ENCODE measurements around the gene TRAPPC2B.
"Not testable (repeated sequence)": the region's sequence is repeated elsewhere in the genome, so short reads cannot be mapped to it uniquely, and the experiment has no call there.

TRAPPC2B gene

GRCh38 chr19:57362997-57363687, at the start of gene TRAPPC2B, which contains the start of gene ZNF547:
TSS of gene TRAPPC2B (plus strand) at chr19:57363551. CDS start at chr19:57364834, 1,283 bp downstream.
TSS of gene ZNF547 (plus strand) at chr19:57363551. CDS start at chr19:57368556, 5,005 bp downstream.
- DNase-seq = peak; percentile 97

GRCh38 chr19:57314146-57314545, 49.2 kb upstream of the TRAPPC2B start:
- DNase-seq = no peak

DNA sequence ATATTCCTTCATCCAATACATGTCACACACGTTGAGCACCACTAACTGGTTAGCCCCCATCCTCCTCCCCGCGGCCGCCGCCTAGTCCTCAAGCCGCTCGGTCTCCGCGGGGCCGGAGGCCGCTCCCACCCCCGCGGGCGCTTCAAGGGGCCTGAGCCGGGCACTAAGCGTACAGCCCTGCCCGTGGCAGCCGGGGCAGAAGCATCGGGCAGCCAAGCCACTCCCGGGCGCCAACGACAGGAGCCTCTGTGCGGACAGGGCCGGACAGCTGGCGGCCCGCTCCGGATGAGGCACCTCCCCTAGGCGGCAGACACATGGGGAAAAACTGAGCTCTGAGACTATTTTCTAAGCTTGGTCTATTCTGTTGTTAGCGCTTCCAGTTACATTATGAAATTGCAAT, 45.8 kb upstream of the TRAPPC2B start:
- no peak for DNase-seq

- no peak for DNase-seq
These were observed 43.5 kb upstream of the TRAPPC2B start for GRCh38 chr19:57319869-57320179.

DNA sequence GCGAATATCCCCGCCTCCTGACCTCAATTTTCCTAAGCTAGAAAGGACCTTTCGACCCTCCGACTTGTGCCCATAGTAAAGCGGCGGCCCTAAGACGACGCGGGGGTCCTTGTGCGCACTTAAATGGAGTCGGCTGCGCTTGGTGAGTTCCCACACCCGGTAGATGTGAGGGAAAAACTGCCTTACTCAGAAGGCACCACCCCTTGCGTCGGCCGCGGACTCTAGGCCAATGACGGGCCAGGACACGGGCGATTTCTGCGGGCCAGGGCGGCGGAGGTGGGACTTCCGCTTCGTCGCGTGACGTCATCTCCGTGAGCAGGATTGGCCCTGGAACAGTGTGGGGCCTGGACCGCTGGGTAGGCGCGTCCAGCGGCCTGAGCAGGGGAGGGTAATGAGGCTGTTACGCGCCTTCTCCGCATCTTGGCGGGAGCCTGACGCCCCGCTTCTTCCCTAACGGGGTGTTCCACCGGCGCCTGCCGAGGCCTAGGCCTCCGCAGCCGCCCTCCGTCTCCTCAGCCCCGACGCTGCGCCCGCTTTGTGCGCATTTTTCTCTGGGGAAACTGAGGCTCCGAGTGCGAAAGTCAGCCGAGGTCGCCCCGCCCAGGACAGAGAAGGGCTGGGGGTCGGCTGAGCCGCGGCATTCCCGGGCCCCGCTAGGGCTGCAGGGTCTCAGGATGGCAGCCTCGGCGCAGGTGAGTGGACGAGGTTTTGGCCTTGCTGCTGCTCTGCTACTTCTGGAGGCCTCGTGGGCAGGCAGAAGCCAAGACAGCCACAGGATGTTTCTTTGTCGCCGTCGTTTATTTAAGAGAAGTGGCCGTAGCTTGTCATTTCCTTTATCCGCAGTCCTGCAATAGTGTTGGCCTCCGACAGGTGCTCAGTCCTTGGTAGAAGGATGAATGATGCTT, 42.9 kb upstream of the TRAPPC2B start, which contains the start of gene ZNF543:
Gene ZNF543, plus strand, starts transcription at position 293 of the 905 bp plus-strand sequence. Its CDS starts 382 bp downstream, at position 675.
- peak; percentile 83 for DNase-seq

GRCh38 chr19:57321116-57321515, 42.2 kb upstream of the TRAPPC2B start:
- DNase-seq = no peak

GRCh38 chr19:57321751-57322150, 41.6 kb upstream of the TRAPPC2B start:
- DNase-seq = no peak

- no peak for DNase-seq
These were observed 38.4 kb upstream of the TRAPPC2B start for GRCh38 chr19:57324992-57325391.

DNA sequence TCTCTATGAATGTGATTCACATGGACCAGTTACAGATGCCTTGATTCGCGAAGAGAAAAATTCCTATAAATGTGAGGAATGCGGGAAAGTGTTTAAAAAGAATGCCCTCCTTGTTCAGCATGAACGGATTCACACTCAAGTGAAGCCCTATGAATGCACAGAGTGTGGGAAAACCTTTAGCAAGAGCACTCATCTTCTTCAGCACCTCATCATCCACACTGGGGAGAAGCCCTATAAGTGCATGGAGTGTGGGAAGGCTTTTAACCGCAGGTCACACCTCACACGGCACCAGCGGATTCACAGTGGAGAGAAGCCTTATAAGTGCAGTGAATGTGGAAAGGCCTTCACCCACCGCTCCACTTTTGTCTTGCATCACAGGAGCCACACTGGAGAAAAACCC, 35.4 kb upstream of the TRAPPC2B start:
- DNase-seq = no peak

GRCh38 chr19:57334191-57334590, 29.2 kb upstream of the TRAPPC2B start:
- DNase-seq = no peak

DNA sequence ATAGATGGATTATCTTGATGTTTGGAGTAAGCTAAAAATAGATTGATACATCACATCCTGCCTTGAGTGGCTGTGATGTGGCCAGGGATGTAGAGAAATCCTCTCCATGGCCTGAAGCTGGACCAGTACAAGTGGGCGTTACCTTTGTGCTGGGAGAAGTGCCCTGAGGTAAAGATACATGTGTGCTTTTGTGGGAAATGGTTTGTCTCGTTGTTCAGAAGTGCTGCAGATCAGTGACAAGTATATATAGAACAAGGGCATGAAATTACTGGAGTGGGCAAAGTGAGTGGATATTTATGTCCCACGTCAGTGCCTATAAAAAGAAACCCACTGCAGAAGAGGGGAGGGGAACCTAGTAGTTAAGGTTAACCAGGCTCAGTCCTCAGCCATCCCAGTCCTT, 24.5 kb upstream of the TRAPPC2B start:
- no peak for DNase-seq

DNA sequence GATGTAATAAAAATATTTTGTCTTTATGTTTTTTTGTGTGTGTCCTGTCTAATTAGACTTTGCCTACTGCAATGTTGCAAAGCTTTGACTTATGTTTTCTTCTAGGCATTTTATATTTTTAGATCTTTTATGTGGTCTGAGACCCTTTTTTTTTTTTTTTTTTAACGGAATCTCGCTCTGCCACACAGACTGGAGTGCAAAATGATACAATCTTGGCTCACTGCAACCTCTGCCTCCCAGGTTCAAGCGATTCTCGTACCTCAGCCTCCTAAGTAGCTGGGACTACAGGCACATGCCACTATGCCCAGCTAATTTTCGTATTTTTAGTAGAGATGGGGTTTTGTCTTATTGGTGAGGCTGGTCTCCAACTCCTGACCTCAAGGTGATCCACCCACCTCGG, 20.8 kb upstream of the TRAPPC2B start:
- no peak for DNase-seq

- DNase-seq = no peak
These were observed 15.2 kb upstream of the TRAPPC2B start for GRCh38 chr19:57348136-57348535.

DNA sequence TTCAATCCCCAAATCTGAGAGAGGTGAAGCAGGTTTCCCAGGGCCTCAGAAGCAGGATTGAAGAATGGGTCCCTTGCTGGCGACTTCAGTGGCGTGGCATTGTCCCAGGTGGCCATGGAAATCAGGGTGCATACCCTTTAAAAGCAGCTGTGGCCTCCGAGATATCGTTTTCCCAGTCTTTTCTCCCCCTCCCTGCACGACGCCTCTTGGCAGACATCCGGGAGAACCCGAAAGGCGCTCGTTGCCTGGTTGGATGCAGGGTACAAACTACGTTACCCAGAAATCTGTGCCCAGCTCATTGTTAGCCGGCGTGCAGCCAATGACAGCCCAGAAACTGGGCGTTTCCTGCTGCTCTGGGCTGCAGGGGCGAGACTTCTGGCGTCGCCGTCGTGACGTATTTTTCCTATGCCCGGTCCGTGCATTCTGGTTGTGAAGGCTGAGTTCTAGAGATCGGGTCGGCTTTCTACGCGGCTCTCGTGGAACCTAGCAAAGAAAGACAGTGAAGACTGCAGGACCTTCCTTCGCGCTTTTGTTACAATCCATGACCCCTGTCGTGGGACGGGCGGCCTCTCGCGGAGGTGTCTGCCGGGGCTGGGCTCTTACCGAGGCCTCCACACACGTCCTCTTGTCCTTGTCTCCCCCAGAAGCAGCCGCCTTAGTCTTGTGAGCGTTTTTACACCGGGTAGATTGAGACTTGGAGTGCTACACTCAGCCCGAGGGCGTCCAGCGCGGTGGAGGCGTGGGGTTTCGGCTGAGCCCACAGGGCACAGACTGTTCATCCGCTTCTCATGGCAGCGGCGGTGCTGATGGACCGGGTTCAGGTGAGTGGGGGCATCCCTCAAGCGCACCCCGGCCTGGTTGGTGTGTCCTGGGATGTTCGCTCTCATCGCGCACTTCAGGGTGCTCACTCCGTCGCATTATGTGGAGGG, 12.2 kb upstream of the TRAPPC2B start, which contains the start of gene ZNF304:
Gene ZNF304, plus strand, starts transcription at position 395 of the 929 bp plus-strand sequence. Its CDS starts 394 bp downstream, at position 789.
- DNase-seq = peak; percentile 94

- no peak for DNase-seq
These were observed 11.5 kb upstream of the TRAPPC2B start for GRCh38 chr19:57351867-57352266.

DNA sequence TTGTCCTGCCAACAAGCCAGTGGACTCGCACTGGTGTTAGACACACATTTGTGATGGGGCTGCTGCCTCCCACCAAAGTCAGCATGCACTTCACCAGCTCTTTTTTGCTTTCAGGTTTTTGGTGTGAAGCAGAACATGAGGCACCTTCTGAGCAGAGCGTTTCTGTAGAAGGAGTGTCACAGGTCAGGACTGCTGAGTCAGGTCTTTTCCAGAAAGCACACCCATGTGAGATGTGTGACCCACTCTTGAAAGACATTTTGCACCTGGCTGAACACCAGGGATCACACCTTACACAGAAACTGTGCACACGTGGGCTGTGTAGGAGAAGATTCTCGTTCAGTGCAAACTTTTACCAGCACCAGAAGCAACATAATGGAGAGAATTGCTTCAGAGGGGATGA, 7.4 kb upstream of the TRAPPC2B start:
- no peak for DNase-seq

GRCh38 chr19:57357406-57357805, 5.9 kb upstream of the TRAPPC2B start:
- no peak for DNase-seq

- DNase-seq = no peak
These were observed 4.1 kb upstream of the TRAPPC2B start for GRCh38 chr19:57359300-57359699.

DNA sequence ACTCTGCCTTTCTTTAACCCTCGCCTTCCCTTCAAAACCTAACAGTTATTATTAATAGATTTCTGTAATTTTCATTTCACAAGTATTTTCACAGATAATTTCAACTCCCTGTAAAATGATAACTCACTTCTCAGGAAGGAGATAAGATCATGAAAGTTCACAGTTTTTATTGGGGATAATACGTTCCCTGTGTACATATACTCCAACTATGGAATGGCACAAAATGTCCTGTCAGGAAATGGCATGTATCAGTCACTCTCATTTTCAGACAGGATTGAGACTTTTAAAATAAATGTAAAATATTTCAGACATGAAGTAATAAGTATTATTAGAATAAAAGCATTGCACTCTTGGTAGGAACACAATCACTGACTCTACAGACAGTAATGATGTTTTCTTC, 932 bp upstream of the TRAPPC2B start:
- no peak for DNase-seq

DNA sequence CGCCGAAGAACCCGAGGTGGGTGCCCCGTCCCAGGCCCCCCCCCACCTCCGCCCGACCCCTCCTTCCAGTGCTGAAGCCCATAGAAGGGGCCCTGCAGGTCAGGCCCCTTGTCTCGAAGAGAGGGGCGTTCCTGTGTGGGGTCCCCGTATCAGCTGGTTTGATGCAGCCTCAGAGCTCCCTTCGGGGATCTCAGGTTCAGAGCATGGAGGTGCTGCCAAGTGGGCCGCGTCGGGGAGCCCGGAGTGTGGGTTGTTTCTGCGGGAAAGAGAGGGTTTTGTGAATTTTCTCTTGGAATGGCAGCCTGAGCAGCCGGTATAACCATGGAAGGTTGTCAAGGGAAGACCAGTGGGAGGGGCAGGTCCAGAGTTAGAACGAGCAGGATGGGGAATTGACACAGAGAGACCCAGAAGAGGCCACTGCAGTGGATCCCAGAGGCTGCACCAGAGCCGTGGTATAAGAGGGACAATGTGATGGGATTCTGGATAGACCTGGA, 384 bp downstream of the TRAPPC2B start:
- DNase-seq = no peak

DNA sequence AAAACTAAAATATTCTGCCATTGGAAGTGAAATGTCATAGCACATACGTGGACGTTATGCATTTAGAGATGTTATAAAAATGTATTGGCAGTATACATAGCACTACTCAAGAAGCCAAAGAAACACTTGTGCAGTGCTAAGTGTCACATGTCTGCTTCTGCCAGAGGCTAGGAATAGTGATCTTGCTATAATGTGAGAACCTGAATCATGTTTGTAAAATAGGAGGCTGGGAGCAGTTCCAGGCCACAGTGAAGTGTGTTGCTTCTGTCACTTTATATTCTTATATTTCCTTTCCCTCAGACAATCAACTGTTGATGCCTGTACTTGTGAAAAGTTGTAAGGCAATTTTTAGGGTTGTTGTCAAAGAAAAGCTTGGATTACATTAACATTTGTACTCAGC, 3.4 kb downstream of the TRAPPC2B start:
- DNase-seq = no peak

DNA sequence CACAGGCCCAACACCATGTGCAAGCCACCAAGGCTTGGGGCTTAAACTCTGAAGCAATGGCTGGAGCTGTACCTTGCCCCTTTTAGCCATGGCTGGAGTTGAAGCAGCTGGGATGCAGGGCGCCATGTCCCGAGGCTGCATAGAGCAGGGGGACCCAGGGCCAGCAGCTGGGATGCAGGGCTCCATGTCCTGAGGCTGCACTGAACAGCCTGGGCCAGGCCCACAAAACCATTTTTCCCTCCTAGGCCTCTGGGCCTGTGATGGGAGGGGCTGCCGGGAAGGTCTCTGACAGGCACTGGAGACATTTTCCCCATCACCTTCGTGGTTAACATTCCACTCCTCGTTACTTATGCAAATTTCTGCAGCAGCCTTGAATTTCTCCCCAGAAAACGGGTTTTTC, 10.8 kb downstream of the TRAPPC2B start:
- no peak for DNase-seq

- DNase-seq = not testable (repeated sequence)
These were observed 11.3 kb downstream of the TRAPPC2B start for GRCh38 chr19:57374647-57375046.
